ENCODE results near the gene MICB. TPM values are rescaled to one million over a fixed set of nuclear protein-coding genes. Genes with fewer than 3 reads are reported as not detected.

The MICB gene
- total RNA-seq, 6 donors from 2014 or later = 4.9 to 14.4 (median 11.3) TPM

- 45 to 60% methylated on average over 4 of the region's 4 CpGs for WGBS, 2 donors
- Histone ChIP-seq H3K4me3 (no peak overlapping the region), H3K27me3 (no peaks in the 10 kb centered on the region), H3K36me3 (peaks cover 0 to 31% (median 18%) of the 10 kb centered on the region in 4 donors), H3K9me3 (no peaks in the 10 kb centered on the region), H3K27ac (peak overlapping the region; percentile 80 to 90 (median 82)), H3K4me1 (peaks cover 37 to 42% (median 39%) of the 10 kb centered on the region in 4 donors)
- no peak for ATAC-seq (ENCODE audit: low FRiP score in 2 of 2)
- DNase-seq = no peak
- TF ChIP-seq EP300 (IDR thresholded peaks at IDR 0.05) (no peak), POLR2AphosphoS5 (IDR thresholded peaks at IDR 0.05) (no peak), POLR2A (IDR thresholded peaks at IDR 0.05) (no peak)
- TF ChIP-seq, protein P1, sequence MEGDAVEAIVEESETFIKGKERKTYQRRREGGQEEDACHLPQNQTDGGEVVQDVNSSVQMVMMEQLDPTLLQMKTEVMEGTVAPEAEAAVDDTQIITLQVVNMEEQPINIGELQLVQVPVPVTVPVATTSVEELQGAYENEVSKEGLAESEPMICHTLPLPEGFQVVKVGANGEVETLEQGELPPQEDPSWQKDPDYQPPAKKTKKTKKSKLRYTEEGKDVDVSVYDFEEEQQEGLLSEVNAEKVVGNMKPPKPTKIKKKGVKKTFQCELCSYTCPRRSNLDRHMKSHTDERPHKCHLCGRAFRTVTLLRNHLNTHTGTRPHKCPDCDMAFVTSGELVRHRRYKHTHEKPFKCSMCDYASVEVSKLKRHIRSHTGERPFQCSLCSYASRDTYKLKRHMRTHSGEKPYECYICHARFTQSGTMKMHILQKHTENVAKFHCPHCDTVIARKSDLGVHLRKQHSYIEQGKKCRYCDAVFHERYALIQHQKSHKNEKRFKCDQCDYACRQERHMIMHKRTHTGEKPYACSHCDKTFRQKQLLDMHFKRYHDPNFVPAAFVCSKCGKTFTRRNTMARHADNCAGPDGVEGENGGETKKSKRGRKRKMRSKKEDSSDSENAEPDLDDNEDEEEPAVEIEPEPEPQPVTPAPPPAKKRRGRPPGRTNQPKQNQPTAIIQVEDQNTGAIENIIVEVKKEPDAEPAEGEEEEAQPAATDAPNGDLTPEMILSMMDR (IDR thresholded peaks at IDR 0.05) = no peak
These were observed 61.6 kb downstream of the MICB start for GRCh38 chr6:31559606-31559957.

DNA sequence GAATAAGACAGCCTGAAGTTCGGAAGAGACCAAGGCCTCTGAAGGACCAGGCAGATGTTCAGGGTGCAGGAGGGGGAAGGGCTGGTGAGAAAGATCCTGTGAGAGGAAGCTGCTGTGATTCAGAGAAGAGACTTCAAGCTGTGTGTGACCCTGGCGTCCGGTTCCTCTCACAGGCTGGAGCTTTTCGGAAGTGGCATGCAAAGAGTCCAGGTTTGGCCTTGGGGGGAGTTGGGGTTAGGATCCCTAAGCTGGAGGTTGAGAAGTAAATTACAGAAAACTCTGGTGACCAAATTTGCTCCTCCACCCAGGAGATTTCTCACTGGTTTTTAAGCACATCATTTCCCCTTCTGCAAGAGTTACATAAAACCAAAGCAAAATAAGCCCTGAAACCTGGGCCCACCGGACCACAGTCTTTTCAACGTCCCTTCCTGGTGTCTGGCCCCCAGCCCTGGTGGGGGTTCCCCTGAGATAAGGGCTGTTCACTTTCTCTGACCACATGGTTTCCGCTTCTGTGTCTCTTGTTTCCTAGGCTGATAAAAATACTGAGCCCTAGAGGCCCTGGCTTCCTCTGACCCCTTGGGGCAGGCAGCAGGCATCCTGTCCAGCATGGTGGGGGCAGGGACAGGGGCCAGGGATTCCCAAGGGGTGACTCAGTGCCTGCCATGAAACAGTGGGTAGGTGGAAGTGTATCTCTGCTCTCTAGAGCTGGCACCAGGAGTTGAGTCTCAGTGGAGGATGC lies 62.2 kb downstream of the MICB start:
- TF ChIP-seq EP300 (IDR thresholded peaks at IDR 0.05) (peak in 2 of 4 donors; percentile 79 to 85), POLR2A (IDR thresholded peaks at IDR 0.05) (no peak), POLR2AphosphoS5 (IDR thresholded peaks at IDR 0.05) (peak; percentile 88 to 93)
- TF ChIP-seq, protein P1 (IDR thresholded peaks at IDR 0.05) = no peak
- H3K36me3 ChIP-seq = peaks cover 0 to 28% (median 18%) of the 10 kb centered on the region in 4 donors
- H3K9me3 ChIP-seq = no peaks in the 10 kb centered on the region
- H3K27ac ChIP-seq = peak overlapping the region; percentile 80 to 90 (median 82)
- 33 to 46% methylated on average over 7 of the region's 7 CpGs for WGBS, 2 donors
- H3K27me3 ChIP-seq = no peaks in the 10 kb centered on the region
- DNase-seq = peak in 1 of 2 donors; percentile 77
- H3K4me1 ChIP-seq = peaks cover 37 to 42% (median 39%) of the 10 kb centered on the region in 4 donors
- ATAC-seq (ENCODE audit: low FRiP score in 2 of 2) = peak; percentile 81 to 86
- H3K4me3 ChIP-seq = no peak overlapping the region

- ATAC-seq (ENCODE audit: low FRiP score in 2 of 2) = no peak
- no peaks in the 10 kb centered on the region for H3K27me3 ChIP-seq
- no peaks in the 10 kb centered on the region for H3K9me3 ChIP-seq
- TF ChIP-seq POLR2AphosphoS5 (IDR thresholded peaks at IDR 0.05) (no peak), POLR2A (IDR thresholded peaks at IDR 0.05) (no peak), EP300 (IDR thresholded peaks at IDR 0.05) (no peak)
- TF ChIP-seq, protein P1 (IDR thresholded peaks at IDR 0.05) = no peak
- H3K4me3 ChIP-seq = no peak overlapping the region
- H3K36me3 ChIP-seq = peaks cover 0 to 28% (median 18%) of the 10 kb centered on the region in 4 donors
- no peak for DNase-seq
- peaks cover 37 to 42% (median 39%) of the 10 kb centered on the region in 4 donors for H3K4me1 ChIP-seq
- H3K27ac ChIP-seq = peak overlapping the region; percentile 80 to 90 (median 82)
These were observed 62.7 kb downstream of the MICB start for GRCh38 chr6:31560697-31561058.

Small RNAs within 50 kb of the gene (small RNA-seq; reads per million reads assigned to genes)
- gene AL663061.1 = 0 reads per million in 4 donors
- gene RF00019 = 0 reads per million in 4 donors
- 49.4 to 268 (median 167) reads per million in 4 donors for gene SNORD117
- 0 reads per million in 4 donors for gene SNORD84

Other genes starting within 250 kb of the MICB start
- gene HLA-C, start 226.1 kb upstream of the MICB start, total RNA-seq = 1,000 to 10,000 TPM in 3 of 6 donors, 100 to 1,000 TPM in 3; 752 to 1,434 (median 1,132) TPM
- 1,000 to 10,000 TPM; 1,716 to 2,968 (median 2,484) TPM for gene HLA-B, start 141.0 kb upstream of the MICB start, total RNA-seq
- gene MICA, start 94.5 kb upstream of the MICB start, total RNA-seq = 10 to 100 TPM; 21.6 to 81.7 (median 31.4) TPM
- gene MCCD1, start 30.8 kb downstream of the MICB start, total RNA-seq = not detected
- gene DDX39B, start 43.9 kb downstream of the MICB start, total RNA-seq = 100 to 1,000 TPM; 201 to 541 (median 270) TPM
- gene ATP6V1G2, start 48.5 kb downstream of the MICB start, total RNA-seq = 1 to 10 TPM in 4 of 6 donors, under 1 TPM in 2; 0.55 to 2.0 (median 1.1) TPM
- 10 to 100 TPM; 18.2 to 45.1 (median 23.8) TPM for gene NFKBIL1, start 49.5 kb downstream of the MICB start, total RNA-seq
- gene LTA, start 74.1 kb downstream of the MICB start, total RNA-seq = 1 to 10 TPM in 2 of 6 donors, not detected in 4; 1.6 to 1.8 TPM
- 1 to 10 TPM in 5 of 6 donors, under 1 TPM in 1; 0.33 to 6.6 (median 2.9) TPM for gene TNF, start 77.4 kb downstream of the MICB start, total RNA-seq
- 10 to 100 TPM in 1 of 6 donors, 1 to 10 TPM in 2, not detected in 3; 1.3 to 18.7 (median 8.2) TPM for gene LTB, start 84.3 kb downstream of the MICB start, total RNA-seq
- gene LST1, start 88.1 kb downstream of the MICB start, total RNA-seq = 100 to 1,000 TPM in 1 of 6 donors, 10 to 100 TPM in 3, 1 to 10 TPM in 2; 7.7 to 132 (median 33.5) TPM
- 1 to 10 TPM in 1 of 6 donors, under 1 TPM in 3, not detected in 2; 0.54 to 2.0 (median 0.70) TPM for gene NCR3, start 94.9 kb downstream of the MICB start, total RNA-seq
- gene AIF1, start 117.1 kb downstream of the MICB start, total RNA-seq = 100 to 1,000 TPM in 1 of 6 donors, 10 to 100 TPM in 5; 18.5 to 106 (median 79.7) TPM
- 100 to 1,000 TPM in 4 of 6 donors, 10 to 100 TPM in 2; 80.1 to 154 (median 125) TPM for gene PRRC2A, start 122.6 kb downstream of the MICB start, total RNA-seq
- gene BAG6, start 154.5 kb downstream of the MICB start, total RNA-seq = 100 to 1,000 TPM; 190 to 421 (median 294) TPM
- gene APOM, start 157.7 kb downstream of the MICB start, total RNA-seq = 1 to 10 TPM in 5 of 6 donors, under 1 TPM in 1; 0.89 to 4.3 (median 2.1) TPM
- gene C6orf47, start 162.6 kb downstream of the MICB start, total RNA-seq = 10 to 100 TPM; 25.0 to 30.1 (median 28.4) TPM
- gene GPANK1, start 166.9 kb downstream of the MICB start, total RNA-seq = 10 to 100 TPM; 12.0 to 45.1 (median 16.6) TPM
- 100 to 1,000 TPM; 105 to 172 (median 130) TPM for gene CSNK2B, start 167.9 kb downstream of the MICB start, total RNA-seq
- gene LY6G5B, start 171.8 kb downstream of the MICB start, total RNA-seq = 10 to 100 TPM in 4 of 6 donors, 1 to 10 TPM in 2; 6.7 to 22.0 (median 12.3) TPM
- 1 to 10 TPM in 4 of 6 donors, not detected in 2; 1.8 to 4.4 (median 3.1) TPM for gene LY6G5C, start 182.9 kb downstream of the MICB start, total RNA-seq
- gene ABHD16A, start 205.2 kb downstream of the MICB start, total RNA-seq = 10 to 100 TPM; 42.1 to 62.5 (median 51.6) TPM
- 1 to 10 TPM in 4 of 6 donors, under 1 TPM in 2; 0.63 to 9.4 (median 1.7) TPM for gene LY6G6F, start 208.7 kb downstream of the MICB start, total RNA-seq
- gene LY6G6D, start 217.2 kb downstream of the MICB start, total RNA-seq = not detected
- gene LY6G6C, start 223.6 kb downstream of the MICB start, total RNA-seq = under 1 TPM in 1 of 6 donors, not detected in 5; 0.23 TPM
- gene MPIG6B, start 225.2 kb downstream of the MICB start, total RNA-seq = 1 to 10 TPM in 3 of 6 donors, under 1 TPM in 2, not detected in 1; 0.30 to 4.1 (median 1.2) TPM
- gene DDAH2, start 231.2 kb downstream of the MICB start, total RNA-seq = 100 to 1,000 TPM in 2 of 6 donors, 10 to 100 TPM in 4; 46.6 to 157 (median 83.7) TPM
- 100 to 1,000 TPM; 138 to 497 (median 277) TPM for gene CLIC1, start 238.4 kb downstream of the MICB start, total RNA-seq
- gene MSH5, start 241.9 kb downstream of the MICB start, total RNA-seq = 10 to 100 TPM in 4 of 6 donors, 1 to 10 TPM in 2; 7.3 to 52.4 (median 13.1) TPM